Measurements from ENCODE around the gene CTBP2. TPM values are rescaled to one million over a fixed set of nuclear protein-coding genes. Genes with fewer than 3 reads are reported as not detected.
A peak's percentile ranks its signal among the peaks of the same experiment; 100 is the strongest.

CTBP2 gene
- total and polyA plus RNA-seq, 4 donors: 3.4 to 59.2 (median 5.5) TPM

DNA sequence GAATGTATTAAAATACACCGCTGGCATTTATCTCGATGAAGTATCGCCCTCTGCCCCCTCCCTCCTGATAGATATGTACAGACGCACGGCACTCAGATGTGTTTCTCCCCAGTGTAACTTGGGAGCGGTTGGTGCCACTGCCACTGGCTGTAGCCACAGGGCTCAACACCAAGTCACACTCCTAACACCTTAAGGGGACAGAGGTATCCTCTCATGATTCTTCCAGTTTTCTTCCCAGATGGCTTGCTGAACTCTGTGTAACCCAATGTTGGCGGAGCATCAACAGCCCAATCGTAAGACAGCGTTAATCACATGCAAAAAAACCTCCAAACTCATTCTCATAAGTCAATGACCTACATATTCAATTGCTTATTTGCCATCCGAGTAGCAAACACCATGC, 35.5 kb downstream of the CTBP2 start:
- WGBS: 71% methylated on average over 10 of the region's 10 CpGs
- no peak for DNase-seq (ENCODE audit: low spot score)
- Histone ChIP-seq H3K4me3 (ENCODE audit: low read depth in 1 of 3, low read length in 3 of 3) (no peak overlapping the region), H3K27ac (ENCODE audit: low read depth in 1 of 2, low read length in 2 of 2) (no peak overlapping the region), H3K27me3 (ENCODE audit: control insufficient read depth in 4 of 4, insufficient read depth in 4 of 4, low read length in 3 of 4) (no peaks in the 10 kb centered on the region), H3K36me3 (ENCODE audit: control insufficient read depth in 4 of 4, insufficient read depth in 3 of 4, low read depth in 1 of 4, low read length in 3 of 4) (no peaks in the 10 kb centered on the region), H3K9me3 (ENCODE audit: control insufficient read depth in 4 of 4, low read length in 3 of 4) (no peaks in the 10 kb centered on the region), H3K4me1 (ENCODE audit: control insufficient read depth in 4 of 4, insufficient read depth in 4 of 4, low read length in 3 of 4) (peaks cover 0 to 11% (median 4%) of the 10 kb centered on the region in 4 donors), H3K9ac (ENCODE audit: low read depth in 1 of 2, low read length in 2 of 2) (no peak overlapping the region)
- TF ChIP-seq RXRA (IDR thresholded peaks at IDR 0.05) (peak; percentile 21 to 55), HNF4A (conservative IDR thresholded peaks at IDR 0.05) (no peak)

DNA sequence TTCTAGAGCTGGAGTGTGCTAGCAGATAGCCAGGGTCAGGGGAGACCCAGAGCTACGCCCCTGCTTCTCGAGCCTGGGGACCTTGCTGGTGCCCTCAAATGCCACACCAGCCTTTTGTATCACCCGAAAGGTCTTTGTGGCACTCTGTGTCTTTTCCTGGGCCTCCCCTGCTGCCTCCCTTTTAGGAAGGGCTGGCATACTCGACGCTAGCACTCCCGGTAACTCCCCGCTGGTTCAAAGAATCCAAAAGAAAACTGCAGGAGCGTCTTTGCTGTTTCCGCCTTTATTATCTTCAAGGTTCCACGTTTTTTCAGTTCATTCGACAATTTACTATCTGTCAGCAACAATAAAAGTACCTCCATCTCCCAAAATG, 36.3 kb downstream of the CTBP2 start:
- Histone ChIP-seq H3K4me3 (ENCODE audit: low read depth in 1 of 3, low read length in 3 of 3) (no peak overlapping the region), H3K9me3 (ENCODE audit: control insufficient read depth in 4 of 4, low read length in 3 of 4) (no peaks in the 10 kb centered on the region), H3K27me3 (ENCODE audit: control insufficient read depth in 4 of 4, insufficient read depth in 4 of 4, low read length in 3 of 4) (no peaks in the 10 kb centered on the region), H3K9ac (ENCODE audit: low read depth in 1 of 2, low read length in 2 of 2) (no peak overlapping the region), H3K4me1 (ENCODE audit: control insufficient read depth in 4 of 4, insufficient read depth in 4 of 4, low read length in 3 of 4) (peaks cover 0 to 14% (median 4%) of the 10 kb centered on the region in 4 donors), H3K27ac (ENCODE audit: low read depth in 1 of 2, low read length in 2 of 2) (peak overlapping the region; percentile 61 to 69), H3K36me3 (ENCODE audit: control insufficient read depth in 4 of 4, insufficient read depth in 3 of 4, low read depth in 1 of 4, low read length in 3 of 4) (no peaks in the 10 kb centered on the region)
- WGBS: 60% methylated on average over 11 of the region's 11 CpGs
- TF ChIP-seq, protein P1, sequence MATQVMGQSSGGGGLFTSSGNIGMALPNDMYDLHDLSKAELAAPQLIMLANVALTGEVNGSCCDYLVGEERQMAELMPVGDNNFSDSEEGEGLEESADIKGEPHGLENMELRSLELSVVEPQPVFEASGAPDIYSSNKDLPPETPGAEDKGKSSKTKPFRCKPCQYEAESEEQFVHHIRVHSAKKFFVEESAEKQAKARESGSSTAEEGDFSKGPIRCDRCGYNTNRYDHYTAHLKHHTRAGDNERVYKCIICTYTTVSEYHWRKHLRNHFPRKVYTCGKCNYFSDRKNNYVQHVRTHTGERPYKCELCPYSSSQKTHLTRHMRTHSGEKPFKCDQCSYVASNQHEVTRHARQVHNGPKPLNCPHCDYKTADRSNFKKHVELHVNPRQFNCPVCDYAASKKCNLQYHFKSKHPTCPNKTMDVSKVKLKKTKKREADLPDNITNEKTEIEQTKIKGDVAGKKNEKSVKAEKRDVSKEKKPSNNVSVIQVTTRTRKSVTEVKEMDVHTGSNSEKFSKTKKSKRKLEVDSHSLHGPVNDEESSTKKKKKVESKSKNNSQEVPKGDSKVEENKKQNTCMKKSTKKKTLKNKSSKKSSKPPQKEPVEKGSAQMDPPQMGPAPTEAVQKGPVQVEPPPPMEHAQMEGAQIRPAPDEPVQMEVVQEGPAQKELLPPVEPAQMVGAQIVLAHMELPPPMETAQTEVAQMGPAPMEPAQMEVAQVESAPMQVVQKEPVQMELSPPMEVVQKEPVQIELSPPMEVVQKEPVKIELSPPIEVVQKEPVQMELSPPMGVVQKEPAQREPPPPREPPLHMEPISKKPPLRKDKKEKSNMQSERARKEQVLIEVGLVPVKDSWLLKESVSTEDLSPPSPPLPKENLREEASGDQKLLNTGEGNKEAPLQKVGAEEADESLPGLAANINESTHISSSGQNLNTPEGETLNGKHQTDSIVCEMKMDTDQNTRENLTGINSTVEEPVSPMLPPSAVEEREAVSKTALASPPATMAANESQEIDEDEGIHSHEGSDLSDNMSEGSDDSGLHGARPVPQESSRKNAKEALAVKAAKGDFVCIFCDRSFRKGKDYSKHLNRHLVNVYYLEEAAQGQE (IDR thresholded peaks at IDR 0.05): no peak
- TF ChIP-seq TAF1 (conservative IDR thresholded peaks at IDR 0.05): no peak
- TF ChIP-seq FOXA2 (IDR thresholded peaks at IDR 0.05): no peak
- TF ChIP-seq, protein P2, sequence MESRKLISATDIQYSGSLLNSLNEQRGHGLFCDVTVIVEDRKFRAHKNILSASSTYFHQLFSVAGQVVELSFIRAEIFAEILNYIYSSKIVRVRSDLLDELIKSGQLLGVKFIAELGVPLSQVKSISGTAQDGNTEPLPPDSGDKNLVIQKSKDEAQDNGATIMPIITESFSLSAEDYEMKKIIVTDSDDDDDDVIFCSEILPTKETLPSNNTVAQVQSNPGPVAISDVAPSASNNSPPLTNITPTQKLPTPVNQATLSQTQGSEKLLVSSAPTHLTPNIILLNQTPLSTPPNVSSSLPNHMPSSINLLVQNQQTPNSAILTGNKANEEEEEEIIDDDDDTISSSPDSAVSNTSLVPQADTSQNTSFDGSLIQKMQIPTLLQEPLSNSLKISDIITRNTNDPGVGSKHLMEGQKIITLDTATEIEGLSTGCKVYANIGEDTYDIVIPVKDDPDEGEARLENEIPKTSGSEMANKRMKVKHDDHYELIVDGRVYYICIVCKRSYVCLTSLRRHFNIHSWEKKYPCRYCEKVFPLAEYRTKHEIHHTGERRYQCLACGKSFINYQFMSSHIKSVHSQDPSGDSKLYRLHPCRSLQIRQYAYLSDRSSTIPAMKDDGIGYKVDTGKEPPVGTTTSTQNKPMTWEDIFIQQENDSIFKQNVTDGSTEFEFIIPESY (IDR thresholded peaks at IDR 0.05): no peak
- TF ChIP-seq, protein P3, sequence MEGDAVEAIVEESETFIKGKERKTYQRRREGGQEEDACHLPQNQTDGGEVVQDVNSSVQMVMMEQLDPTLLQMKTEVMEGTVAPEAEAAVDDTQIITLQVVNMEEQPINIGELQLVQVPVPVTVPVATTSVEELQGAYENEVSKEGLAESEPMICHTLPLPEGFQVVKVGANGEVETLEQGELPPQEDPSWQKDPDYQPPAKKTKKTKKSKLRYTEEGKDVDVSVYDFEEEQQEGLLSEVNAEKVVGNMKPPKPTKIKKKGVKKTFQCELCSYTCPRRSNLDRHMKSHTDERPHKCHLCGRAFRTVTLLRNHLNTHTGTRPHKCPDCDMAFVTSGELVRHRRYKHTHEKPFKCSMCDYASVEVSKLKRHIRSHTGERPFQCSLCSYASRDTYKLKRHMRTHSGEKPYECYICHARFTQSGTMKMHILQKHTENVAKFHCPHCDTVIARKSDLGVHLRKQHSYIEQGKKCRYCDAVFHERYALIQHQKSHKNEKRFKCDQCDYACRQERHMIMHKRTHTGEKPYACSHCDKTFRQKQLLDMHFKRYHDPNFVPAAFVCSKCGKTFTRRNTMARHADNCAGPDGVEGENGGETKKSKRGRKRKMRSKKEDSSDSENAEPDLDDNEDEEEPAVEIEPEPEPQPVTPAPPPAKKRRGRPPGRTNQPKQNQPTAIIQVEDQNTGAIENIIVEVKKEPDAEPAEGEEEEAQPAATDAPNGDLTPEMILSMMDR (IDR thresholded peaks at IDR 0.05; ENCODE audit: low read depth, low read length, missing input control): no peak
- no peak for TF ChIP-seq FOXA1 (IDR thresholded peaks at IDR 0.05)
- TF ChIP-seq JUND (IDR thresholded peaks at IDR 0.05): no peak
- no peak for TF ChIP-seq EGR1 (IDR thresholded peaks at IDR 0.05; ENCODE audit: low read depth in 2 of 2)
- DNase-seq (ENCODE audit: low spot score): no peak
